Thoracic aorta endothelial cell (primary cell): ENCODE data around the gene NT5DC4. TPM values are rescaled to one million over a fixed set of nuclear protein-coding genes. Genes with fewer than 3 reads are reported as not detected.

Experiments
- total RNA-seq: library from RNA; depleted of rRNA; stranded (reverse); fragments of >200 nt; gene quantifications from 2 replicates; pipeline ENCODE4 v1.2.3, GENCODE V29; 2012

NT5DC4 gene
- total RNA-seq = not detected in 2 replicates

DNA sequence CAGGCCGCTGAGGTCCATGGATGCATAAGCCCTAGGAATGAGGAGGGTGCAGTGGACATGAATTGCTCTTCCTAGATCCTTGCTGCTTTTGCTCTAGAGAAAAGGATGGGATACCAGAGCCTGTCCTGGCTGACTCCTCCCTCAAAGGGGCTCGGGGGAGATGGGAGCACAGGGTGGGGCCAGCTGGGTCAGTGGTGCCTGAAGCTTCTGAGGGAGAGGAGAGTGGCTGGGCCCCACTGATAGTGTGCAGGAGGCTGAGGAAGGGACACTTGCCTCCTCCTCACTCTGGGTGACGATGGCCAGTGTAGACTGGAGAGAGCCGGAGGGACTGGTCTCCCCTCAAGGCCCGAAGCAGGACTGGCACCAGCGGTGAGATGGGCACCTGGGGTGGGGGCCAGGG, at the start of gene NT5DC4:
Gene NT5DC4 (plus strand): TSS at position 236 of the 400 bp plus-strand sequence. CDS start 60 bp downstream, at position 296.

GRCh38 chr2:112764071-112765044, 43.5 kb downstream of the NT5DC4 start, which contains the start of gene CKAP2L:
CKAP2L (minus strand) TSS chr2:112764609; CDS start chr2:112764598, 11 bp downstream.

DNA sequence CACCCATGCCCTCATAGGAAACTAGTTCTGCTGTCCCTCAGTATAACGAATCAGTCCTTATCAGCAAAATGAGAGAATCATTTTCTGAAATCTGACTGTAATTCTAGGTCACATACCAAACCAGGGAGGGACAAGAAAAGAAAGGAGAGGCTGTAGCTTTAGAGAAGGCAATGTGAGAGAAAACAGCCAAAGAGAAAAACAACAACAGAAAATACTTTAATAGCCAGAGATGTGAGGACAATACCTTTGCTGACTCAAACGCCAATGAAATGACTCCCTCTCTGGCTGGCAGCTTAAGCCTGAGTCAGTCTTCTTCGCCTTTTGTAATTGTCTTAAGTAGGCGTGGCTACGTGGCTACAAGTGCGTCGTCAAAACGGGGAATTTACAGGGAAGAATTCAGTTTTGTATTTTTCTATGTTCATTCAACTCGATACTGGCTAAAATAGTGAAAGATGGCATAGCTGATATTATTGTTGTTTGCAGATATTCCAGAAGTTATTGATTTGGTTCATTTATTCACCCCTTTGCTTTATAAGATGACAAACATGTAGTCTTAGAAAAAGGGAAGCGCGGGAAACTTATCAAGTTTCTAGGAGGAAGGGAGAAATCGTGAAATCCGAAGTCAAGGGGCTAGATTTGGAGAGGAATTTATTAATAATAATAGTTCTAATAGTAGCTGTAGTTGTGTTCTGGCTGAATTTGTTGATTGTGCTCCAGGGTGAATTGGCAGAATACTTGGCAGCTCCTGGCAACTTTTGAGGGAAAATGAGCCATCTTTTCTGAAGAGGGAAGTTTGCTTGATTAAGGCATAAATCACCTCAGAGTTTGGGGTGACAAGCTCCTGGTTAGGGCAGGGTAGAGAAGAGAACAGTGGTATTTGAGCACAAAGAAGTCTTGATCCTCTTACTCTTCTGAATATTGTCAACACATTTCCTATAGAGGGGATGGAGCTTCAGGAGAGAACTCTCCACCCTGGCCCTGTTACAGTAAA, 63.7 kb downstream of the NT5DC4 start, which contains the start of gene IL1A:
Gene IL1A (minus strand): TSS at position 295 of the 991 bp plus-strand sequence. CDS start 723 bp downstream, outside the sequence.

Other genes with a start within 250 kb of the NT5DC4 start
- gene TTL, start 238.9 kb upstream of the NT5DC4 start, total RNA-seq = 94.3 and 102 TPM in 2 replicates
- gene POLR1B, start 178.6 kb upstream of the NT5DC4 start, total RNA-seq = 32.2 and 36.1 TPM in 2 replicates
- gene CHCHD5, start 136.4 kb upstream of the NT5DC4 start, total RNA-seq = 6.1 and 7.3 TPM in 2 replicates
- 131 and 151 TPM in 2 replicates for gene SLC20A1, start 75.1 kb upstream of the NT5DC4 start, total RNA-seq
- gene CKAP2L, start 43.6 kb downstream of the NT5DC4 start, total RNA-seq = 21.8 and 25.3 TPM in 2 replicates
- gene IL1A, start 63.5 kb downstream of the NT5DC4 start, total RNA-seq = 1.2 and 1.8 TPM in 2 replicates
- gene IL1B, start 115.8 kb downstream of the NT5DC4 start, total RNA-seq = not detected in 2 replicates
- not detected in 2 replicates for gene IL37, start 190.1 kb downstream of the NT5DC4 start, total RNA-seq